Femur (tissue), 1 donor: ENCODE data around the gene FBXO11.

Source experiments
- DNase-seq: peaks from one replicate; pipeline ENCODE4 v3.0.0-alpha.2; 2017

The FBXO11 gene

GRCh38 chr2:47782671-47783485, 123.4 kb downstream of the FBXO11 start, which contains the start of gene MSH6:
MSH6 (plus strand) TSS chr2:47783145; CDS start chr2:47783234, 89 bp downstream.
- DNase-seq: peak; percentile 95

DNA sequence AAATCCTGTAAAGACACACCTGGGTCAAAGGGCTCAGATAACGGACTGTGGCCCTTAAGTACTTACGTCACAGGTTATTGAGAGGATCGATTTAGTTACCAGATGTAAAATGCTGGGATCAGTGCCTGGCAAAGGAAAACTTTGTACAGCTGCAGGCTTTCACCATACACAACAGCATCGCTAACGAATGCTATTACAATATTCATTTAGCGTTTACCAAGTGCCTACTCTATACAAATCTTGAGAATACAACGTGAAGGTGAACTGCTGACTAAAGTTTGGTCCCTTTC, 124.0 kb downstream of the FBXO11 start:
- no peak for DNase-seq

GRCh38 chr2:47779426-47779790, 126.9 kb downstream of the FBXO11 start:
- no peak for DNase-seq

- no peak for DNase-seq
These were observed 127.4 kb downstream of the FBXO11 start for GRCh38 chr2:47778698-47779425.

- DNase-seq: no peak
These were observed 128.9 kb downstream of the FBXO11 start for GRCh38 chr2:47777277-47777937.

- DNase-seq: no peak
These were observed 131.7 kb downstream of the FBXO11 start for GRCh38 chr2:47774567-47774966.

DNA sequence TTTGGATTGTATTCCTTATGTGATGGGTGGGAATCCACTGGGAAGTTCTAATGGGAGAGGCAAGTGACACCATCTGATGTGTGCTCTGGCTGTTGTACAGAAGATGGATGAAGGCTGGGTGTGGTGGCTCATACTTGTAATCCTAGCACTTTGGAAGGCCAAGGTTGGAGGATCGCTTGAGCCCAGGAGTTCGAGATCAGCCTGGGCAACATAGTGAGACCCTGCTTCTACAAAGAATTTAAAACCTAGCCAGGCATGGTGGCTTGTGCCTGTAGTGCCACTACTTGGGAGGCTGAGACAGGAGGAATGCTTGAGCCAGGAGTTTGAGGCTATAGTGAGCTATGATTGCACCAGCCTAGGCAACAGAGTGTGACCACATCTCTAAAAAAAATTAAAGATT, 134.0 kb downstream of the FBXO11 start:
- no peak for DNase-seq

- no peak for DNase-seq
These were observed 135.1 kb downstream of the FBXO11 start for GRCh38 chr2:47771211-47771610.

DNA sequence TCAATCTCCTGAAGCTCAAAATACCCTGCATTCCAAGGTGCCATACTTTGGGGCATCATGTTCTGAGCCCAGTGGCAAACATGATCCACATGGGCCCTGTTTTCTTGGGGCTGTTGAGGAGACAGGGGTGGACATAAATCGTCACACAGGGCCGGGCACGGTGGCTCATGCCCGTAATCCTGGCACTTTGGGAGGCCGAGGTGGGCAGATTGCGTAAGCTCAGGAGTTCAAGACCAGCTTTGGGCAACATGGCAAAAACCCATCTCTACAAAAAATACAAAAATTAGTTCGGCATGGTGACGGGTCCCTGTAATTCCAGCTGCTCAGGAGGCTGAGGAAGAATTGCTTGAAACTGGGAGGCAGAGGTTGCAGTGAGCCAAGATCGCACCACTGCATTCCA, 137.0 kb downstream of the FBXO11 start:
- DNase-seq: no peak

- peak; percentile 81 for DNase-seq
These were observed 138.3 kb downstream of the FBXO11 start for GRCh38 chr2:47767880-47768609.

DNA sequence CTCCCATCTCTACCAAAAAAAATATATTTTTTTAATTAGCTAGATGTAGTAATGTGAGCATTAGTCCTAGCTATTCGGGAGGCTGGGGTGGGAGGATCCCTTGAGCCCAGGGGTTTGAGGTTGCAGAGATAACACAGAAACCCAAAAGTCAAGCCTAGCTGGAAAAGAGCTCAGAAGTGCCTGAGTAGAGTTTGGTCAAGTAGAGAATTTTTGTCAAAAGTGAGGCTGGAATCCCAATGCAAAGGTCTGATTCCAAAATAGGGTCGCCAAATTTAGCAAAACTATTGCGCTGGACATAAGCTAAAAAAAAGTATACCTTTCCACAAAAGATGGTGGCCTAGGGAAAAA, 138.8 kb downstream of the FBXO11 start:
- no peak for DNase-seq

DNA sequence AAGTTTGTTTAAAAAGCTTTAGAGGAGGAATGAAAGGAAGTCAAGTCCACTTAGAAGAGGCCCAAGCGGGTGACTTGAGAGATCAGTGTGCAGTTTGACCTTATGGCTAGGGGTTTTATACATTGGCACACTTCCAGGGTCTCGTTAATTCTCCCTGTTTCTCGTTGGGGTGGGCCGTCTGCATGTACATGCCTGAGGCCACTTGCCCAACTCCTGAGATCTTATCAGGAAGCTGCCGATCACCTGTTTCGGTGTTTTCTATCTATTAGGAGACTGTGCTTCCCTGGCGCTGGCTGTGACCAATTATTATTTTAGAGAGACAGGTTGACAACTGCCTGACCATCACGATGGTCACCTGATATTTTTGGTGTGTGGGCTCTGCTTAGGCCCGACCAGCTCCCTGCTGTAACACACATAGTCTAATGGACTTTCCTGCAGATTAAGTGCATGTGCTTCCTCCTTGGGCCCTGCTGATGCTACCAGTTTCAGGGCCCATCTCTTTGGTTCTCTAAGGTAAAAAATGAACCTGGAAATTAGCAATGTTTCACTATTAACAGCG, 154.4 kb downstream of the FBXO11 start:
- DNase-seq: no peak

- DNase-seq: no peak
These were observed 158.4 kb downstream of the FBXO11 start for GRCh38 chr2:47747878-47748277.

DNA sequence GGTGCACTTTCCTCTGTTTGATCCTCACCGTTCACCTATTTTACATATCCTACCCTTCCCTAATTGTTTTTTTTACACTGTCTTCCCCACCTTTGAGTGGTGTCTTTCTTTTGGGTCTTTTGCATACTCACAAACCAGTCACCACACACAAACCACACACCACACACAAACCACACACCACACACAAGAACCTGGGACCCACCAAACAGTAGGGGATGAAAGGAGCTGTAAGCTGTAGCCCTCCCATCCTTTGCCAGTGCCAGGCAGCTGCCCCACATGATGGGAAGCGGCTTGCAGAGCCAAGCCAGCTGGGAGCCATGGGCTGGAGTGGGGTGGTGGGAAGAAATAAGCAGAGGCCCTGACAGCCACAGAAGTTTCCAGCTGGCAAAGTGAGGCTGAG, 162.2 kb downstream of the FBXO11 start:
- DNase-seq: no peak

GRCh38 chr2:47741637-47742036, 164.7 kb downstream of the FBXO11 start:
- no peak for DNase-seq

DNA sequence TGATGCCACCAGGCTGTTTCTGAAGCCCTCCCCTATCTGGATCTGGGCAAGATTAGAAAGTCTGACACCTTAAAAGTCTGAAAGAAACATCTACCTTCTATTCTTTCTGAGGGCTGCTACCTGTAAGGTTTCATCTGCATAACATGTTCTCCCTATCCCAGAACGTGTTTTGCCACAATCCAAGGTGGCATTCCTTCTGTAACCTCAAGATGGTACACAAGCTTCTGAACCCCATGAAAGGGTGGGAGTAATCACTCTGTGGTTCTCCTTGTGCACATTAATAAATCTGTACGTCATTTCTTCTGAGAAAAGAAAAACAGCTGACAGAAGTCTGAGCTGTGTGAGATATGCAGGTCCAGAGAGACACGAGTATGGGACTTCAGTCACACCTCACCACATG, 165.2 kb downstream of the FBXO11 start:
- DNase-seq: no peak
